ENCODE measurements around the gene PDE4B.

DNA sequence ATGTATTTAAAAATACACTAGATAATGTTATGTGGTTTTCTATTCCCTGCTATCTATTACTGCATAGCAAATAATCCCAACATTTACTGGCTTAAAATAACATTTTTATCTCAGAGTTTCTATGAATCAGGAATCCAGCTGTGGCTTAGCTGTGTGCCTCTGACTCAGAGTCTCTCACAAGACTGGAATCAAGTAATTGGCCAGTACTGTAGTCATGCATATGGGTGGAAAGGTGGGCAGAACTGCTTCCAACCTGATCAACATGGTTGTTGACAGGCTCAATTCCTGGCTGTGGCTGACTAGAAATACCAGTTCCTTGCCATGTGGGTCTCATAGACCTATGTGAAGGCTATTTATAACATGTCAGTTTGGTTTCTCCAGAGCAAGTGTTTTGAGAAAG, 131.8 kb downstream of the PDE4B start:
- no peak for TF ChIP-seq POLR2AphosphoS5 (IDR thresholded peaks at IDR 0.05)
- TF ChIP-seq, protein P1, sequence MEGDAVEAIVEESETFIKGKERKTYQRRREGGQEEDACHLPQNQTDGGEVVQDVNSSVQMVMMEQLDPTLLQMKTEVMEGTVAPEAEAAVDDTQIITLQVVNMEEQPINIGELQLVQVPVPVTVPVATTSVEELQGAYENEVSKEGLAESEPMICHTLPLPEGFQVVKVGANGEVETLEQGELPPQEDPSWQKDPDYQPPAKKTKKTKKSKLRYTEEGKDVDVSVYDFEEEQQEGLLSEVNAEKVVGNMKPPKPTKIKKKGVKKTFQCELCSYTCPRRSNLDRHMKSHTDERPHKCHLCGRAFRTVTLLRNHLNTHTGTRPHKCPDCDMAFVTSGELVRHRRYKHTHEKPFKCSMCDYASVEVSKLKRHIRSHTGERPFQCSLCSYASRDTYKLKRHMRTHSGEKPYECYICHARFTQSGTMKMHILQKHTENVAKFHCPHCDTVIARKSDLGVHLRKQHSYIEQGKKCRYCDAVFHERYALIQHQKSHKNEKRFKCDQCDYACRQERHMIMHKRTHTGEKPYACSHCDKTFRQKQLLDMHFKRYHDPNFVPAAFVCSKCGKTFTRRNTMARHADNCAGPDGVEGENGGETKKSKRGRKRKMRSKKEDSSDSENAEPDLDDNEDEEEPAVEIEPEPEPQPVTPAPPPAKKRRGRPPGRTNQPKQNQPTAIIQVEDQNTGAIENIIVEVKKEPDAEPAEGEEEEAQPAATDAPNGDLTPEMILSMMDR (IDR thresholded peaks at IDR 0.05) = no peak
